Fibroblast of villous mesenchyme (primary cell): ENCODE data around the gene DUSP22. TPM values are rescaled to one million over a fixed set of nuclear protein-coding genes. Genes with fewer than 3 reads are reported as not detected.

Experiments
- DNase-seq: peaks from one replicate; pipeline ENCODE4 v3.0.0-alpha.2; 2010; ENCODE audit warnings: low read depth
- H3K4me3 ChIP-seq: 2 replicates; pipeline ENCODE4 v1.5.1; 2011; ENCODE audit warnings: low read depth, mild to moderate bottlenecking, low read length
- total RNA-seq: library from RNA; depleted of rRNA; stranded (reverse); fragments of >200 nt; gene quantifications from 2 replicates; pipeline ENCODE4 v1.2.3, GENCODE V29; 2012
- TF ChIP-seq, protein P1 (sequence below): IDR thresholded peaks from 2 replicates; pipeline ENCODE4 v1.5.1; 2012; ENCODE audit warnings: low read depth, mild to moderate bottlenecking, low read length; ENCODE audit not compliant: insufficient read depth

The DUSP22 gene
- total RNA-seq, 1 donor: 14.7 TPM

DNA sequence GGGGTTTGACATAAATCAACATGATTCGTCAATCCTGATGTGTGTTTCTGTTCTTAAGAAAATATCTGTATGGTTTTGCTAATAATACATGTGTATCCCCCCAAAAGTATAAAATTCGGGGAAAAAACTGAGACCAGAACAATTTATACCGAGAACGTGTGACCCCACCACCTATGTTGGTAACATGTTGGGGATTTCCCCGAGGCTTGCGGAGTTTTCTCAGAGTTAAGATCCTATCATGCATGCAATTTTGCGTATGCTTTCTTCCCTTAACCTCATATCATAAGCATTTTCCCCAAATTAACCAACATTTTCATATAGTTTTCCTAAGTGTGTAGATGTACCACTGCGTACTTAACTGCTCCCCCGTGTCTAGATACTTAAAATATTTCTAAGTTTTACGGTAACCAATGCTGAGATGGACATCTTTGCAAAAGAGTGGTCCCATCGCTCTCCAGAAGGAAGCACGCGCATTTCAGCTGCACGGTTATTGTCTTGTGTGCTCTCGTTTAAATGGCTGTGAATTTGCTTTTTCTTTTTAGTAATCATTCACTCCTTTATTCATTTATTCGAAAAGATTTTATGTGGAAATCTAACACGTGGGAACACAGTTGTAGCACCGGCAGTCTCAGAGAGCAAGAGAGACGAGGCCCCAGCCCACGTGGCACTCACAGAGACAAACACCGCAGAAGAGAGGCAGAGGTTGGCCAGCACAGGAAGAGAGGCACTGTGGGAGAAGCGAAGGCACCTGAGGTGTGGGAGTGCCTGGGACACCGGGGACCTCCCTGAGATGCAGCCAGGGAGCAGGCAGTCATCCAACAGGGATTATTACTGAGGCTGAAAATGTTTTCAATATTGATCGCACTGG, 86.0 kb downstream of the DUSP22 start:
- no peak for DNase-seq
- H3K4me3 ChIP-seq: no peak overlapping the region
- TF ChIP-seq, protein P1, sequence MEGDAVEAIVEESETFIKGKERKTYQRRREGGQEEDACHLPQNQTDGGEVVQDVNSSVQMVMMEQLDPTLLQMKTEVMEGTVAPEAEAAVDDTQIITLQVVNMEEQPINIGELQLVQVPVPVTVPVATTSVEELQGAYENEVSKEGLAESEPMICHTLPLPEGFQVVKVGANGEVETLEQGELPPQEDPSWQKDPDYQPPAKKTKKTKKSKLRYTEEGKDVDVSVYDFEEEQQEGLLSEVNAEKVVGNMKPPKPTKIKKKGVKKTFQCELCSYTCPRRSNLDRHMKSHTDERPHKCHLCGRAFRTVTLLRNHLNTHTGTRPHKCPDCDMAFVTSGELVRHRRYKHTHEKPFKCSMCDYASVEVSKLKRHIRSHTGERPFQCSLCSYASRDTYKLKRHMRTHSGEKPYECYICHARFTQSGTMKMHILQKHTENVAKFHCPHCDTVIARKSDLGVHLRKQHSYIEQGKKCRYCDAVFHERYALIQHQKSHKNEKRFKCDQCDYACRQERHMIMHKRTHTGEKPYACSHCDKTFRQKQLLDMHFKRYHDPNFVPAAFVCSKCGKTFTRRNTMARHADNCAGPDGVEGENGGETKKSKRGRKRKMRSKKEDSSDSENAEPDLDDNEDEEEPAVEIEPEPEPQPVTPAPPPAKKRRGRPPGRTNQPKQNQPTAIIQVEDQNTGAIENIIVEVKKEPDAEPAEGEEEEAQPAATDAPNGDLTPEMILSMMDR: no peak

DNA sequence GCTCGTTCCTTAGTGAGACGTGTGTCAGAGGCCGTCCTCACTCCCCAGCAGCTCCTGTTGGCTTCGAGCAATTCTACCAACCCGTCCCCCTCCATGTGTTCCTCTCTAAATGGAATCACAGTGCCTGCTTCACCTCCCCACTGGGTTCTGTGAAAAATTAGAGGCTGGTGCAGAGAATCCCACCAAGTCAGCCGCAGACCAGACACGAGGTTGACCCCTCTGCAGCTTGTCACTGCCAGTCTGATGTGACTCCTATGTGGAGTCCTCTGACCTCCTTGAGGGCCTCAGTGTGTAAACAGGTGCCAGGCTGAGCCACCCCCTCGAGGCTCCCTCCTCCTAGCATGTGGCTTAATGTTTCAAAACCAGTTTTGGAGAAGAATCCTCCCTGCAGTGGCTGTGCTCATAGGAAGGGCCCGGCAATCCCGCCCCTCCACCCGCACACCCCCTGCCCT, 86.7 kb downstream of the DUSP22 start:
- TF ChIP-seq, protein P1: no peak
- no peak overlapping the region for H3K4me3 ChIP-seq
- DNase-seq: no peak

DNA sequence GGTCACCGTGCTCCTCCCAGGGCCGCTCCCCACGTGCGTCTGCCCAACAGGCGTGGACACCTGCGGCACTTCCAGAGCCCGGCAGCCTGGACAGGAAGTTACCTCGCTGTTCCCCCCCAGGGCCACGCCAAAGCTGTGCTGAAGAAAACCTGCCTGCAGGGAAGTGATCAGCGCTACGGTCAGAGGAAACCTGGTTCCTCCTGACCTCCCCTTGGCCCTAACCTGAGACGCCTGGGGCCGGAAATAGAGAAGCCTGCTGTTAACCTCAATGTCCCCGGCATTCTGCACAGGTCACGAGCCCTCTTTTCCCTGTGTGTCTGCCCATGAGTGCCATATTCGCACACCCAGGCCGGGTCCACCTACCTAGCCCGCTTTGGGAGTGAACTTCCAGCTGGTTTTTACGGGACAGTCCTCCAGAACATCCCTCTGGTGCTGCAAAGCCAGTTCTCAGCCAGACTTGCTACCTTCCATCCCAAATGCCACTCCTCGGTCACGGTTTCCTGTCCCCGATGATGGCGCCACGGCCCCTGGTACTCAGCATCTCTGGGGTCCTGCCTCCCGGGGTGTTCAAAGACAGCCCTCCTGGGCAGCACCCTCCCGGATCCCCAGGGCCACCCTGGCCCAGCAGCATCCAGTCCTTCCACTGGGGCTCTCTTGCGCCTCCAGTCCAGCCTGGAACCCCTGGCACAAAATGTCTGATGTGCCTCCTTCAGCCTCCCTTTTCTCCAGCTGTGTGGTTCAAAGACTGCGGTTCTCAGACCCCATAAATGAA, 87.3 kb downstream of the DUSP22 start:
- TF ChIP-seq, protein P1: no peak
- no peak overlapping the region for H3K4me3 ChIP-seq
- DNase-seq: no peak

DNA sequence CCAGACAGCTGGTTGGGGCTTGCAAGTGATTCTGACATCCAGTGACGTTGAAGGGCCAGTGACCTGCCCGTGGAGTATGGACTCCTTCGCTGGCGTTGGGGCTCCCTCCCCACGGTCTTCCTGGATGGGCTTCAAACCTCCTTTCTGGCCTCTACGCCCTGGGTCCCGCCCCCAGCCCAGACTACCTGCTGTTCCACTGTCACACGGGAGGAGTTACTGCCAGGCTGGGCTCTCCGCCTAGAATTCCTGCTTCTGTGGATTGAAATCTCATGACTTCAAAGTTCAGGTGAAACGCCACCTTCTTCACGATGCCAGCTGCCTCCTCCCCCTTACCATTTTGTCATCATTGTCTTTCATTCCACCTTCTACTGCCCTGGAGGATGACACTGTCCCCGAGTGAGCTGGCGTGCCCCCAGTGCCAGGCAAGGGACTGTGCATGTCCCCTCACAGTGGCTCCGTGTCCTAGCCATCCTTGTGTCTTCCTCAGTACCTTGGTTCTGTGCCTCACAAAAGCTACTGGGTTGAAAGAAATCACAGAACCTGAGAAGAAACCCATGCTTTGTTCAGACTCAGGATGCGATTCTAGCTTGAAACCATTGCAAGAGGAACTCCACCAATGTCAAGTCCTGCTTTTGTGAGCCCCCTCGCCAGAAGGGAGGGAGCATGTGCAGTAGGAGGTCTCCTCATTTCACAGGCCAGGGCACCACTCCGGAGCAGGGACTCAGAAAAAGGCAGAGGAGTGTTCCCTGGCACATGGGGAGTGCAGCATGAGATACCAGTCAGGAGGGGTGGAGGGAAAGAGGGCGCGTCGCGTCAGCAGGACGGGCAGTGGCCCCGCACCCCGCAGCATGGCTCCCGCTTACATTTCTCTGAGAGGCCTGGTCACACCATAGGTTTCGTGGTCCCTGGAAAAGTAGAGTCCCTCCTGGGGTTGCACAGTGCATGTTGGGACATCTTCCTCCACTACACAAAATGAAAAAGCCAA, 88.2 kb downstream of the DUSP22 start:
- H3K4me3 ChIP-seq: no peak overlapping the region
- TF ChIP-seq, protein P1: no peak
- DNase-seq: no peak

DNA sequence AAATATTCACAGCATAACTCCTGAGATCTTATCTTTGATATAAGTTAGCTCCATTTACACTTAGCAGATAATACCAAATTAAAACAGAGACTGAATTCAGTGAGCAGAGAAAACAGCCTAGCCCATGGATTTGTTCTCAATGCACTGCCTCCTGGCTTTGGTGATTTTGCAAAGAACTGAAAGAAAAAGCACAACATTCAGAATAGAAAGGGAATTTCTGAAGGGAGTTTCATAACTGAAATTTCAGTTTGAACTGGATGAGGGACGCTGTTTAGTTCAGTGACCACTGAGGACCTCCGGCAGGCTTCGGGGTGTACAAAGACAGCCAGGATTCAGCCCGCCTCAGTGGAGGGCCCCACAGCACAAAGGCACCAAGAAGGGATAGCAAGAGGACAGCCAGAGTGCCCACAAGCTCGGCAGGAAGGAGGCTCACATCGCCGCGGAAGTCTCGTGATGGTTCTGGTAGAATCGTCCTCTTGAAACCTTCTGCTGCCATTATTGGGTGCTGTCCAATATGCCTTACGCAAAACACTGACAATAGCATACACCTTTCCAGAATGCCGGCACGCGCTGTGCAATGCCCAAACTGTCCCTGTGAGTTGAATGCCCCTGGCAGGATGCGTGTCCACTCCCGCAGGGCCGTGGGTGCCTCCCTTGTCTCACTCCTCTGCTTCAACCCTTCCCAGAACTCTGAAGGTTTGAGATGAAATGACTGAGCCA, 89.6 kb downstream of the DUSP22 start:
- DNase-seq: no peak
- H3K4me3 ChIP-seq: no peak overlapping the region
- TF ChIP-seq, protein P1: no peak
